ENCODE data around the gene GRIK3.
"Not testable (repeated sequence)": the region's sequence is repeated elsewhere in the genome, so short reads cannot be mapped to it uniquely, and the experiment has no call there.

GRIK3 gene

GRCh38 chr1:37034121-37035013 is at the start of gene GRIK3:
GRIK3 (minus strand) TSS chr1:37034515; CDS start chr1:37034108, 407 bp downstream.
- DNase-seq, result no peak

- DNase-seq, result no peak
Observed at GRCh38 chr1:37084013-37084412, 49.7 kb upstream of the GRIK3 start.

GRCh38 chr1:37083603-37084002 is 49.3 kb upstream of the GRIK3 start:
- no peak for DNase-seq

GRCh38 chr1:37080296-37080986 is 46.1 kb upstream of the GRIK3 start:
- not testable (repeated sequence) for DNase-seq

GRCh38 chr1:37078866-37079265 is 44.6 kb upstream of the GRIK3 start:
- DNase-seq, result no peak

- DNase-seq, result no peak
Observed at GRCh38 chr1:37076168-37076567, 41.9 kb upstream of the GRIK3 start.

- no peak for DNase-seq
Observed at GRCh38 chr1:37073854-37074379, 39.6 kb upstream of the GRIK3 start.

- DNase-seq, result no peak
Observed at GRCh38 chr1:37073152-37073853, 39.0 kb upstream of the GRIK3 start.

- no peak for DNase-seq
Observed at GRCh38 chr1:37071829-37072228, 37.5 kb upstream of the GRIK3 start.

GRCh38 chr1:37070126-37070525 is 35.8 kb upstream of the GRIK3 start:
- no peak for DNase-seq

- no peak for DNase-seq
Observed at GRCh38 chr1:37069406-37069805, 35.1 kb upstream of the GRIK3 start.

GRCh38 chr1:37068897-37069296 is 34.6 kb upstream of the GRIK3 start:
- DNase-seq, result no peak

GRCh38 chr1:37068260-37068659 is 33.9 kb upstream of the GRIK3 start:
- DNase-seq, result no peak

- DNase-seq, result no peak
Observed at GRCh38 chr1:37064039-37064438, 29.7 kb upstream of the GRIK3 start.

- DNase-seq, result no peak
Observed at GRCh38 chr1:37059346-37059745, 25.0 kb upstream of the GRIK3 start.

GRCh38 chr1:37058424-37058988 is 24.2 kb upstream of the GRIK3 start:
- no peak for DNase-seq

GRCh38 chr1:37056325-37056724 is 22.0 kb upstream of the GRIK3 start:
- DNase-seq, result no peak

- no peak for DNase-seq
Observed at GRCh38 chr1:37055631-37056030, 21.3 kb upstream of the GRIK3 start.

- DNase-seq, result no peak
Observed at GRCh38 chr1:37053173-37053572, 18.9 kb upstream of the GRIK3 start.

GRCh38 chr1:37052120-37052519 is 17.8 kb upstream of the GRIK3 start:
- DNase-seq, result no peak

GRCh38 chr1:37051346-37051745 is 17.0 kb upstream of the GRIK3 start:
- DNase-seq, result no peak

- DNase-seq, result no peak
Observed at GRCh38 chr1:37047542-37047941, 13.2 kb upstream of the GRIK3 start.

GRCh38 chr1:37043101-37043500 is 8.8 kb upstream of the GRIK3 start:
- DNase-seq, result no peak

Measured in amniotic stem cell (primary cell).